ENCODE data around the gene FUT7. TPM values are rescaled to one million over a fixed set of nuclear protein-coding genes. Genes with fewer than 3 reads are reported as not detected.
A peak's percentile ranks its signal among the peaks of the same experiment; 100 is the strongest.

Gene FUT7
- total RNA-seq, 3 donors from 2014 or later: 0.14 to 0.27 TPM; not detected in 1

DNA sequence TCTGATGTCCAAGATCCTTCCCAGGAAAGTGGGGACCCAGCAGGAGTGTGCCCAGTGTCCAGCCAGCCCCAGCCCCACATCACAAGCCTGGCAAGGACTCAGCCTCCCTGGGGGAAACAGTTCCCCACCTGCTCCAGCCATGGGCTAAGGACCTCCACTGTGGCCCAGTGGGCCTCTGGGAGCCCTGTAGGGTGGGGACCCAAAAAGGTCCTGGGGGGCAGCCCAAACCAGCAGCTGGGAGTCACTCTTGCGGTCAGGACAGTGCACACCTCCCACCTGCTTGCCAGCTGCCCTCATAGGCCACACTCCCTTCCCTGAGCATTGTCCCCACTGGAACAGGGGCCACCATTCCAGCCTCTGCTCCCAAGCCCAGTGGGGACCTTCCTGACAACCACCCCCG lies 5.5 kb downstream of the FUT7 start:
- ATAC-seq (no peak), DNase-seq (no peak)
- Histone ChIP-seq H3K36me3 (ENCODE audit: low read depth) (no peaks in the 10 kb centered on the region), H3K4me1 (ENCODE audit: low read depth) (peaks cover 54% of the 10 kb centered on the region), H3K4me3 (no peak overlapping the region), H3K9me3 (no peaks in the 10 kb centered on the region)
- TF ChIP-seq, protein P1, sequence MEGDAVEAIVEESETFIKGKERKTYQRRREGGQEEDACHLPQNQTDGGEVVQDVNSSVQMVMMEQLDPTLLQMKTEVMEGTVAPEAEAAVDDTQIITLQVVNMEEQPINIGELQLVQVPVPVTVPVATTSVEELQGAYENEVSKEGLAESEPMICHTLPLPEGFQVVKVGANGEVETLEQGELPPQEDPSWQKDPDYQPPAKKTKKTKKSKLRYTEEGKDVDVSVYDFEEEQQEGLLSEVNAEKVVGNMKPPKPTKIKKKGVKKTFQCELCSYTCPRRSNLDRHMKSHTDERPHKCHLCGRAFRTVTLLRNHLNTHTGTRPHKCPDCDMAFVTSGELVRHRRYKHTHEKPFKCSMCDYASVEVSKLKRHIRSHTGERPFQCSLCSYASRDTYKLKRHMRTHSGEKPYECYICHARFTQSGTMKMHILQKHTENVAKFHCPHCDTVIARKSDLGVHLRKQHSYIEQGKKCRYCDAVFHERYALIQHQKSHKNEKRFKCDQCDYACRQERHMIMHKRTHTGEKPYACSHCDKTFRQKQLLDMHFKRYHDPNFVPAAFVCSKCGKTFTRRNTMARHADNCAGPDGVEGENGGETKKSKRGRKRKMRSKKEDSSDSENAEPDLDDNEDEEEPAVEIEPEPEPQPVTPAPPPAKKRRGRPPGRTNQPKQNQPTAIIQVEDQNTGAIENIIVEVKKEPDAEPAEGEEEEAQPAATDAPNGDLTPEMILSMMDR (IDR thresholded peaks at IDR 0.05): no peak
- intact Hi-C loops (cut with DNase I, micrococcal nuclease): loop anchor here in 1 of 2 donors (5.0 kb wide), 1 partner anchor 239 kb away; no protein-coding TSS in a partner anchor

DNA sequence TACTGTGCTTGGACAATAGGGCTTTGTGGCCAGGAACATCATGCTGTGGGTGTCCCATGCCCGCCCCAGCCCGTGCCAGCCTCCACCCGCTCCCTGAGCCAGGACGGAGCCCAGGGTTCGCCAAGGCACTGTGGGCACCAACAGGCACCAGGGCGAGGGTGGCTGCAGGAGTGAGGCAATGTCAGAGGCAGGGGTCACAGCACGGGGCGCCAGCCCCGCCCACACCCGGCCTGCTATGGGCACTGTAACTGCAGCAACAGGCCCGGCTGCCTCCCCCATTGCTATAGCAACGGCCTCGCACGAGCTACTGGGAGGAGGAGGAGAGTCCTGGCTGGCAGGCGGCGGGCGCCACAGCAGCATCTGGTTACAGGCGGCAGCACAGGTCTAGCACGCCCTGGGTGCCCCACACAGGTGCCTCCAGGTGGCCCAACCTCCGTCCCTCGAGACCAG lies 6.3 kb downstream of the FUT7 start:
- ATAC-seq: peak; percentile 10
- Histone ChIP-seq H3K36me3 (ENCODE audit: low read depth) (no peaks in the 10 kb centered on the region), H3K9me3 (no peaks in the 10 kb centered on the region), H3K4me1 (ENCODE audit: low read depth) (peaks cover 54% of the 10 kb centered on the region), H3K4me3 (no peak overlapping the region)
- intact Hi-C loops (cut with DNase I, micrococcal nuclease): loop anchor here in 1 of 2 donors (5.0 kb wide), 1 partner anchor 238 kb away; no protein-coding TSS in a partner anchor
- DNase-seq: peak in 2 of 3 donors; percentile 54 to 83
- TF ChIP-seq, protein P1 (IDR thresholded peaks at IDR 0.05): no peak

DNA sequence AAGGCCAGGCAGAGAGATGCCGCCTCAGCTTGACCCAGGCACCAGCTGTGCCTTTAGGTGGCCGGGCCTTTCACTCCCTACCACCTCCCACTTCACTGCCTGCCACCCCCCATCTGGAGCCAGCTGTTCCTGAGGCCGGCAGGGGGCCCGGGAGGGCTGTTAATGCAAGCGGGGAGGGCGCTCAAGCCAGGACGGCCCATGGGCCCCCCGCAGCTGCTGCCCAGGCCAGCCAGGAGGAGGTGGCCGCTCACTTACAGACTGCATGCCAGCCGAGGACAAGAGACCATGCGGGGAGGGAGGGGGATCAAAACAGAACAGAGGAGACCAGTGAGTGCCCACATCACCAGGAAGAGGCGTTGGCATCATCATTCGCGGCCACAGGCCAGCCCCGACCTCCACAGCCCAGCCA lies 8.3 kb downstream of the FUT7 start:
- intact Hi-C loops (cut with DNase I, micrococcal nuclease): no loop called here
- TF ChIP-seq, protein P1 (IDR thresholded peaks at IDR 0.05): no peak
- Histone ChIP-seq H3K4me1 (ENCODE audit: low read depth) (peaks cover 38% of the 10 kb centered on the region), H3K9me3 (no peaks in the 10 kb centered on the region), H3K4me3 (no peak overlapping the region), H3K36me3 (ENCODE audit: low read depth) (no peaks in the 10 kb centered on the region)
- DNase-seq (no peak), ATAC-seq (no peak)

DNA sequence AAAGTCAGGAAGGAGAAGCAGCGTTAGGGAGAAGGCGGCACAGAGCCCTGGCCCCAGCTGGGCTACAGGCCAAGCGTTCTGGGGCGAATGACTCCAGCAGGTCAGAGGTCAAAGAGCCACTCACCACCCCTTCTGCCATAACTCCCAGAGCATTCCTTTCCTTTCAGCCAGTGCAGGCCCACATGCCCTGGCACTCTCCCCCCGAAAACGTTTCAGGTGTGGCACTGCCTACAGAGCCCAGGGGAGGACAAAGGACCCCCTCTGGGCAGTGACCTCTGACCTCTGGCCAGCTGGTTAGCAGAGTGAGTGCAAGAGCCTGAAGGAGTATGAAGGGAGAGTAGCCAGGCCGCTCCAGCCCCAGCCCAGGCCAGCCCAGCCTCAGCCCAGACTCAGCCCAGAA lies 8.7 kb downstream of the FUT7 start:
- Histone ChIP-seq H3K4me3 (no peak overlapping the region), H3K9me3 (no peaks in the 10 kb centered on the region), H3K4me1 (ENCODE audit: low read depth) (peaks cover 36% of the 10 kb centered on the region), H3K36me3 (ENCODE audit: low read depth) (no peaks in the 10 kb centered on the region)
- ATAC-seq (no peak), DNase-seq (no peak)
- intact Hi-C loops (cut with DNase I, micrococcal nuclease): no loop called here
- TF ChIP-seq, protein P1 (IDR thresholded peaks at IDR 0.05): no peak

DNA sequence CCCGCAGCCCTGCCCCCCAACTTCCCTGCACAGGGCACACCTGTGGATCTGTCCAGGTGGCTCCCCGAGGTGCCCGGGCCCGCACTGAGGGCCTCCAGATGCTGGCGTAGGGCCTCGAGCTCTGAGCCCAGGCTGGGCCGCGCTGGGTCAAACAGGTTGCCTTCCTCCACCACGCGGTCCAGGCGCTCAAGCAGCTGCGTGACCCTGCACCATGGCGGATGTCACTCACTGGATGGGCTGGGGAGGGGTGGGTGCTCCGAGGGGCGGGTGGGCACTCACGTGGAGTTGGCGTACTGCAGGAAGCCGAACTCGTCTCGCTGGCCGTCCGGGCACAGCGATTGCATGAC lies 9.3 kb downstream of the FUT7 start:
- intact Hi-C loops (cut with DNase I, micrococcal nuclease): no loop called here
- TF ChIP-seq, protein P1 (IDR thresholded peaks at IDR 0.05): no peak
- DNase-seq: no peak
- Histone ChIP-seq H3K36me3 (ENCODE audit: low read depth) (no peaks in the 10 kb centered on the region), H3K9me3 (no peaks in the 10 kb centered on the region), H3K4me1 (ENCODE audit: low read depth) (peaks cover 36% of the 10 kb centered on the region), H3K4me3 (no peak overlapping the region)
- peak; percentile 1 for ATAC-seq
